Peyer's patch (tissue), 4 donors: ENCODE results near the gene PLD2.

Experiments used
- POLR2A ChIP-seq, 2 donors: fragments of 450-650 bp; IDR thresholded peaks; one replicate each; pipeline ENCODE4 v1.5.1; 2017; ENCODE audit warnings: antibody characterized with exemption in 2 of 2, mild to moderate bottlenecking in 2 of 2, moderate library complexity in 2 of 2
- TF ChIP-seq, protein P1 (sequence below), 6 experiments: fragments of 450-650 bp in 4 of 6; fragments of 200-600 bp in 2 of 6; sonication (generic) in 1 of 6; IDR thresholded peaks; one replicate each; pipeline ENCODE4 v1.5.1; 2017 to 2019; ENCODE audit warnings: antibody characterized with exemption in 6 of 6, mild to moderate bottlenecking in 3 of 6, moderate library complexity in 1 of 6

DNA sequence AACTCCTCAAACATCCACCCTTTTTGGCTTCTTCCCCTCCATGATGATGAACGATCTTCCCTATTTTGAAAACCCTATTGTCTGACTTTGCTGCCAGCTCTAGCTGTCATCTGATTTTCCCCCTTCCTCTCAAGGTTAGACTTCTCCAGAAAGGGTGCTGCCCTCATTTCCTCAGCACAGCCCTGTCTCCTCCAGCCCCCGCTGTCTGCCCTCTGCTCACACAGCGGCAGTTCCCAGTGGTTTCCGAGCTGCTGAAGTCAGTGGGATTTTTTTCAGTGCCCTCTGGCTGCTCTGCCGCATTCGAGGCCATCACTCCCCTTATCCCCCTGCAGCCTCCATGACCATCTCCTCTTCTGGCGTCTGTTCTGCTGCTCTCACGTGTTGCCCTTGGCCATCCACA, 65.8 kb downstream of the PLD2 start:
- no peak for TF ChIP-seq POLR2A (IDR thresholded peaks at IDR 0.05)
- TF ChIP-seq, protein P1, sequence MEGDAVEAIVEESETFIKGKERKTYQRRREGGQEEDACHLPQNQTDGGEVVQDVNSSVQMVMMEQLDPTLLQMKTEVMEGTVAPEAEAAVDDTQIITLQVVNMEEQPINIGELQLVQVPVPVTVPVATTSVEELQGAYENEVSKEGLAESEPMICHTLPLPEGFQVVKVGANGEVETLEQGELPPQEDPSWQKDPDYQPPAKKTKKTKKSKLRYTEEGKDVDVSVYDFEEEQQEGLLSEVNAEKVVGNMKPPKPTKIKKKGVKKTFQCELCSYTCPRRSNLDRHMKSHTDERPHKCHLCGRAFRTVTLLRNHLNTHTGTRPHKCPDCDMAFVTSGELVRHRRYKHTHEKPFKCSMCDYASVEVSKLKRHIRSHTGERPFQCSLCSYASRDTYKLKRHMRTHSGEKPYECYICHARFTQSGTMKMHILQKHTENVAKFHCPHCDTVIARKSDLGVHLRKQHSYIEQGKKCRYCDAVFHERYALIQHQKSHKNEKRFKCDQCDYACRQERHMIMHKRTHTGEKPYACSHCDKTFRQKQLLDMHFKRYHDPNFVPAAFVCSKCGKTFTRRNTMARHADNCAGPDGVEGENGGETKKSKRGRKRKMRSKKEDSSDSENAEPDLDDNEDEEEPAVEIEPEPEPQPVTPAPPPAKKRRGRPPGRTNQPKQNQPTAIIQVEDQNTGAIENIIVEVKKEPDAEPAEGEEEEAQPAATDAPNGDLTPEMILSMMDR (IDR thresholded peaks at IDR 0.05): no peak
